Tibial artery (tissue), 4 donors: ENCODE measurements around the gene CAPZB.
A peak's percentile ranks its signal among the peaks of the same experiment; 100 is the strongest.

Experiments
- DNase-seq, 2 donors: peaks; one replicate each; pipeline ENCODE4 v3.0.0-alpha.2; 2019
- H3K27ac ChIP-seq, 2 donors: fragments of 200-600 bp; sonication (generic) in 1 of 2; 1 replicate in 1 of 2; 2 replicates in 1 of 2; pipeline ENCODE4 v1.5.1; 2018 to 2019; ENCODE audit warnings: mild to moderate bottlenecking in 1 of 2
- H3K27me3 ChIP-seq, 2 donors: fragments of 200-600 bp; sonication (generic) in 1 of 2; one replicate each; pipeline versions ENCODE4 v1.5.1 to v1.6.0; 2016 to 2019
- H3K36me3 ChIP-seq, 3 donors: fragments of 200-600 bp; sonication (generic) in 2 of 3; one replicate each; pipeline ENCODE4 v1.5.1; 2016 to 2019; ENCODE audit warnings: mild to moderate bottlenecking in 2 of 3
- H3K4me1 ChIP-seq, 4 donors: fragments of 200-600 bp; sonication (generic) in 2 of 4; 1 replicate in 3 of 4; 2 replicates in 1 of 4; pipeline ENCODE4 v1.5.1; 2016 to 2019
- H3K4me3 ChIP-seq, 2 donors: fragments of 200-600 bp; sonication (generic) in 1 of 2; 1 replicate in 1 of 2; 2 replicates in 1 of 2; pipeline ENCODE4 v1.5.1; 2018 to 2019; ENCODE audit warnings: mild to moderate bottlenecking in 2 of 2
- H3K9me3 ChIP-seq, 3 donors: fragments of 200-600 bp; sonication (generic) in 1 of 3; one replicate each; pipeline ENCODE4 v1.5.1; 2016 to 2019
- CTCF ChIP-seq, 2 experiments: fragments of 200-600 bp in 1 of 2; fragments of 450-650 bp in 1 of 2; IDR thresholded peaks; one replicate each; pipeline ENCODE4 v1.5.1; 2017 to 2019; ENCODE audit warnings: antibody characterized with exemption in 2 of 2, mild to moderate bottlenecking in 1 of 2, moderate library complexity in 1 of 2
- intact Hi-C: fragments of 100-400 bp; cut with DNase I; formaldehyde crosslinking; loops from one replicate; pipeline ENCODE4 v1.15.0; 2023; ENCODE audit warnings: low total_unique reads

The CAPZB gene

GRCh38 chr1:19341201-19342061 lies 143.9 kb downstream of the CAPZB start:
- Histone ChIP-seq H3K36me3 (peaks cover 26 to 77% (median 68%) of the 10 kb centered on the region in 3 donors), H3K4me3 (no peak overlapping the region), H3K27me3 (no peaks in the 10 kb centered on the region), H3K4me1 (peaks cover 0 to 21% (median 10%) of the 10 kb centered on the region in 4 donors), H3K27ac (peak overlapping the region in 1 of 2 donors; percentile 8), H3K9me3 (no peaks in the 10 kb centered on the region)
- TF ChIP-seq CTCF (IDR thresholded peaks at IDR 0.05), result peak; percentile 88 to 95
- peak; percentile 67 to 87 for DNase-seq
- intact Hi-C loops, result no loop called here

DNA sequence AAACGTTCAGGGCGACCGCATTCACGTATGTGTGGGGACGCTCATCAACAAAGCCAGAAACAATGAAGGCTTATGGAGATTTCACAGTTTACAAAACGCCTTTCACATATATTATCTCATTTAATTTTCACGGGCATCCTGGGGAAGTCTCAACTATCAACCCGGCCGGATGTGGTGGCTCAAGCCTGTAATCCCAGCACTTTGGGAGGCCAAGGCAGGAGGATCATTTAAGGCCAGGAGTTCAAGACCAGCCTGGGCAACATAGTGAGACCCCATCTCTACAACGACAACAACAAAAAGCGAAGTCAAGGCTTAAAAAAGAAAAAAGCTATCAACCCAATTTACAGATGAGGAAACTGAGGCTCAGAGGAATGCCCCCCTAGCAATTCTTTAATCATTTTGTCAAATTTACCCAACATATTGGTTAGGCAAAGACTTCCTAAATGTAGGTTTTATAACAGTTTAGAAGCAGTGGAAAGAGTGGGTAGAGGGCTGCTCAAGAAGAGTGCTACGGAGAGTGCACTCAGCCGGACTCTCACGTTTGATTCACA lies 144.9 kb downstream of the CAPZB start:
- intact Hi-C loops, result no loop called here
- Histone ChIP-seq H3K27me3 (no peaks in the 10 kb centered on the region), H3K4me3 (no peak overlapping the region), H3K36me3 (peaks cover 24 to 71% (median 65%) of the 10 kb centered on the region in 3 donors), H3K9me3 (no peaks in the 10 kb centered on the region), H3K27ac (no peak overlapping the region), H3K4me1 (peaks cover 0 to 21% (median 10%) of the 10 kb centered on the region in 4 donors)
- no peak for DNase-seq
- TF ChIP-seq CTCF (IDR thresholded peaks at IDR 0.05), result no peak

GRCh38 chr1:19339214-19339861 lies 146.0 kb downstream of the CAPZB start:
- Histone ChIP-seq H3K4me3 (no peak overlapping the region), H3K27me3 (no peaks in the 10 kb centered on the region), H3K4me1 (peaks cover 0 to 16% (median 10%) of the 10 kb centered on the region in 4 donors), H3K36me3 (peaks cover 13 to 60% (median 54%) of the 10 kb centered on the region in 3 donors), H3K27ac (no peak overlapping the region), H3K9me3 (no peaks in the 10 kb centered on the region)
- DNase-seq, result no peak
- no peak for TF ChIP-seq CTCF (IDR thresholded peaks at IDR 0.05)
- intact Hi-C loops, result no loop called here

- H3K36me3 ChIP-seq, result peaks cover 7 to 57% (median 44%) of the 10 kb centered on the region in 3 donors
- H3K4me3 ChIP-seq, result no peak overlapping the region
- no peak overlapping the region for H3K27ac ChIP-seq
- TF ChIP-seq CTCF (IDR thresholded peaks at IDR 0.05), result no peak
- peaks cover 0 to 14% (median 10%) of the 10 kb centered on the region in 4 donors for H3K4me1 ChIP-seq
- no peaks in the 10 kb centered on the region for H3K9me3 ChIP-seq
- no peak for DNase-seq
- intact Hi-C loops, result no loop called here
- H3K27me3 ChIP-seq, result no peaks in the 10 kb centered on the region
Observed at GRCh38 chr1:19338323-19338762, 147.0 kb downstream of the CAPZB start.

GRCh38 chr1:19337289-19337688 lies 148.1 kb downstream of the CAPZB start:
- Histone ChIP-seq H3K4me3 (no peak overlapping the region), H3K36me3 (peaks cover 0 to 57% (median 34%) of the 10 kb centered on the region in 3 donors), H3K27me3 (no peaks in the 10 kb centered on the region), H3K4me1 (peaks cover 0 to 14% (median 9%) of the 10 kb centered on the region in 4 donors), H3K9me3 (no peaks in the 10 kb centered on the region), H3K27ac (no peak overlapping the region)
- no peak for TF ChIP-seq CTCF (IDR thresholded peaks at IDR 0.05)
- intact Hi-C loops, result no loop called here
- DNase-seq, result no peak
